Measurements from ENCODE around the gene ERN2.
"Not testable (repeated sequence)": the region's sequence is repeated elsewhere in the genome, so short reads cannot be mapped to it uniquely, and the experiment has no call there.

- TF ChIP-seq CTCF (conservative IDR thresholded peaks at IDR 0.05 in 1 of 2, IDR thresholded peaks at IDR 0.05 in 1 of 2; ENCODE audit: low read depth in 1 of 2, low read length in 2 of 2); EZH2 (IDR thresholded peaks at IDR 0.05; ENCODE audit: low read length, missing control alignments): not testable (repeated sequence)
Measured at GRCh38 chr16:23737423-23738028, 24.5 kb upstream of the ERN2 start.

All from fibroblast of lung (primary cell).